Activated naive CD4-positive, alpha-beta T cell treated with anti-CD3 and anti-CD28 coated beads, Interleukin-2, amount 50 U/mL, for 16 hours (primary cell): Measurements from ENCODE around the gene FBXO9.
"Not testable (repeated sequence)": the region's sequence is repeated elsewhere in the genome, so short reads cannot be mapped to it uniquely, and the experiment has no call there.

ENCODE experiments used
- DNase-seq: peaks from one replicate; pipeline ENCODE4 v3.0.0-alpha.2; 2020

Gene FBXO9

GRCh38 chr6:53048431-53049195, 16.6 kb upstream of the FBXO9 start:
- no peak for DNase-seq

- no peak for DNase-seq
Observed at GRCh38 chr6:53049415-53049814, 15.8 kb upstream of the FBXO9 start.

GRCh38 chr6:53052152-53052551, 13.1 kb upstream of the FBXO9 start:
- not testable (repeated sequence) for DNase-seq

- DNase-seq, result no peak
Observed at GRCh38 chr6:53054532-53054931, 10.7 kb upstream of the FBXO9 start.

- DNase-seq, result no peak
Observed at GRCh38 chr6:53055873-53056272, 9.3 kb upstream of the FBXO9 start.

DNA sequence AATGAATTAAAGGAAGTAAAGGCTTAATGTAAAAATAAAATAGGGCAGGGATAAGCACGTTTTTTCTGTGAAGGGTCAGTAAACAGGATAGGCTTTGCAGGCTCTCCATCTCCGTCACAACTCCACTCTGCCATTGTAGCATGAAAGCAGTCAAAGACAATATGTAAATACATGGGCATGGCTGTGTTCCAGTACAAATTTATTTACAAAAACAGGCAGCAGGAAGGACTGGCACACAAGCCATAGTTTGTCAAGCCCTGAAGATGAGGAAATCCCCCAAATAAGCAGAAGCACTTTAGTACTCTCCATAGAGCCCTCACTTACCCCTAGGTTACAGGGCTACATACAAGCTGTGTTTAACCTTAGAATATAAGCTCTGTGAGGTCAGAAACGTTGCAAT, 8.9 kb upstream of the FBXO9 start:
- DNase-seq, result no peak

GRCh38 chr6:53058388-53059195, 6.6 kb upstream of the FBXO9 start:
- no peak for DNase-seq

- DNase-seq, result no peak
Observed at GRCh38 chr6:53059648-53060589, 5.3 kb upstream of the FBXO9 start.

DNA sequence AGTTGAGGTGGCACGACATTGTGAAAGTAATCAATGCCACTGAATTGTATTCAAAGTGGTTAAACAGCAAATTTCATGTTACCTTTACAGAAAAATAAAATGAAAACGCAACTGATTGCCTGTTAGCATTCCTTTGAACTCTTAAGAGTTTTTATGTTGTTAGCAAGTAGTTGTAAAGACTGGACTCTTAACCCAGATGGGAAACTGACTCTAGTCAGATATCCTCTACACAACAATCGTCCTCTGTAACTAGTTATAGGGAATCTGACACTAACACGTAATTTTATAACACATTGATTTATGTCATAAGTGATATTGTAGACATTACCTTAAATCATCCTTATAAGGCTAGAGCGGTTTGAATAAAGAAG, 3.0 kb upstream of the FBXO9 start:
- DNase-seq, result no peak

DNA sequence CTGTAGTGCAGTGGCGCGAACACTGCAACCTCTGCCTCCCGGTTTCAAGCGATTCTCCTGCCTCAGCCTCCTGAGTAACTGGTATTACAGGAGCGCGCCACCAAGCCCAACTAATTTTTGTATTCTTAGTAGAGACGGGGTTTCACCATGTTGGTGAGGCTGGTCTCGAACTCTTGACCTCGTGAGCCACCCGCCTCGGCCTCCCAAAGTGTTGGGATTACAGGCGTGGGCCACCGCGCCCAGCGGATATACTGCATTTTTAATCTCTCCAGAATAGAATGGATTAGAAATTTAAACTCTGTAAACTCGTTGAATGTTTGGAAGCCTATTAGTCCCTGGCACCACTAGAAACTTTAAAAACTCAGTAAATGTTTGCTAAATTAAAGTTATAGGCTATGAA, 949 bp upstream of the FBXO9 start:
- DNase-seq, result not testable (repeated sequence)

DNA sequence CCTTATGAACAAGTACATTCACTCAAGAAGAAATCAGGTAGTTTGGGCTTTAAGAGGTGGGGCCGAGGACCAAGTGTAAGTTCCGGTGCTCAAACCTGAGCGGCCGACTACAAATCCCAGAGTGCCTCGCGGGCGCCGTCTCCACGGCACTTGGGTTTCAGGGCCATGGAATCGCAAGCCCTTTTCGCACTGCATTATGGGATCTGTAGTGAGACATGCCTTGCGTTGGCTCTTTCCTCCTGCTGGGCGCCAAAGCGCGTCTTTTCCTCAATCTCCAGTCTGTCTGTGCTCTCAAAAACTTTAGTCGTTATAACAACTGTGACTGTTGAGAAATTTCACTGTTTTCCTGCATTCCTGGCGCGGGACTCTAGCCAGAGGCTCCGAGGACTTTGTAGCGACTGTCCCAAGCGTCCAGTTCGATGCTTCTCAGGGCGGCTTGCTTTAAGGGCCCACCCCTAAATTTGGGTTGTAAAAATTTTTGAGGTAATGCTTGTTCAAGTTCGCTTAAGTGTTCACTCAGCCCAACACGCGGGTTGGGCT, 408 bp upstream of the FBXO9 start:
- DNase-seq, result peak; percentile 96

- DNase-seq, result peak; percentile 43
Observed at GRCh38 chr6:53066077-53066417, 843 bp downstream of the FBXO9 start.

- DNase-seq, result no peak
Observed at GRCh38 chr6:53066874-53067706, 1.9 kb downstream of the FBXO9 start.

GRCh38 chr6:53067849-53068361, 2.7 kb downstream of the FBXO9 start:
- no peak for DNase-seq

DNA sequence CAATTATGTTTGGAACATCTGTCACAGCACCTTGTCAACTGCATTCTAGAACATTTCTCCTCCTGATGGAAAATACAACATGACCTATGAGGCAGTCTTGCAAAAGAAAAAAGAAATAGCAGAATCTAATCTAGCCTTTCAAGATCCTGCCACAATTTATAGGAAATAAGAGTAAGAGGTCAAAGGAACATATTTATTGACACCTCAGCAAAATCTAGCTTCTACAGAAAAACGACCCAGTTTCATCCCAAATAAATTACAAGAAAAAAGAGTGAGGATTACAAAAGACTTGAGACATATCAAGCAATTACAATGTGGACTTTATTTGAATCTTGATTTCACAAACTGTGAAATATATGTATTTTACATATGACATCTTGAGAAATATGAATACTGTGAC, 4.2 kb downstream of the FBXO9 start:
- DNase-seq, result no peak

- peak; percentile 16 for DNase-seq
Observed at GRCh38 chr6:53070806-53071205, 5.6 kb downstream of the FBXO9 start.

GRCh38 chr6:53074347-53074746, 9.1 kb downstream of the FBXO9 start:
- no peak for DNase-seq

DNA sequence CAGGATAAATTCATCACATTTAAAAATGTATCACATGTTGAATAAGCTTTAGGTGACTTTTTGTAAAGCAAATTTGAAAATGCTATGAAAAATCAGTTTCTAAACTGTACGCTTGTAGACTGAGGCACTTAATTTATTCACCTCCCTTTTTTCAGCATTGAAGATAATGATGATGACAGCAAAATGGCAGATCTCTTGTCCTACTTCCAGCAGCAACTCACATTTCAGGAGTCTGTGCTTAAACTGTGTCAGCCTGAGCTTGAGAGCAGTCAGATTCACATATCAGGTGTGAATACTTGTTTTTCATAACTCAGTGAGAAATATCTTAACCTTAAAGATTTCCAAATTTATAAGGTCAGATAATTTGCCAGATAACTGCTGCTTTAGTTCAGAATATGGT, 15.6 kb downstream of the FBXO9 start:
- no peak for DNase-seq

DNA sequence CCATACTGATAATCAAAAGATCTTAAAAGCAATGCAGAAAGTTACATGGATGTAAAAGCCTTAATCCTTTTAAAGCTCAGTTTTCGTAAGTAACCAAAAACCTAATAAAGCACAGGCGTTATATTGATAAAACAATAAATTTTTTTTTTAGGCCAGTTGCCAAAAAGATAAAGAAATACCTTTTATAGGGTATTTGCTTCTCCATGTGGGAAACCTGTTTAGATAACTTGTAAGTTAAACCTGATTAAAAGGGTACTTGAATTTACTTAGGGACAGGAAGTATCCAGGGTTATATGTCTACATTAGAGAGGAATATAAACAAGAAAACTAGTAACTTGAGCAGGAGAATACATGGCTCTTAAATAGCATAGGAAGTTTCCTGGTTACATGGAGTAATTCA, 21.1 kb downstream of the FBXO9 start:
- no peak for DNase-seq

GRCh38 chr6:53089948-53090347, 24.7 kb downstream of the FBXO9 start:
- no peak for DNase-seq

GRCh38 chr6:53090576-53090975, 25.4 kb downstream of the FBXO9 start:
- no peak for DNase-seq

GRCh38 chr6:53095270-53095669, 30.1 kb downstream of the FBXO9 start:
- no peak for DNase-seq
